ENCODE data around the gene BDH1.

DNA sequence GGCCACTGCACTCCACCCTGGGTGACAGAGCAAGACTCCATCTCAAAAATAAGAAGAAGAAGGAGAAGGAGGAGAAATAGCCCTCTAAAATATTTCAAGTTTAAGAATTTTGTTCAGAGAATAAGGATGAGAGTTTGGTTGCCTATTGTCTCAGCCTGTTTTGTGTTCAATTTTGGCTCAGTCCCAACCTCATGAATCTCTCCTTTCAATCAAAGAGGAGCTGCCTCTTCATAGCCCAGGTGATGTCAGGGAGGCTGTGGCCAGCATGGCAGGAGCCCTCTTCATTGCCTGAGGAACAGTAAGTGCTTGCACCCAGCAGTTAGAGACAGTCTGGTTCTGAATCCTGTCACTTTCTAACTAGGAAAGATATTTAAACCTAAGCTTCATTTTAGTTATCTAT, 55.0 kb downstream of the BDH1 start:
- TF ChIP-seq POLR2AphosphoS5 (IDR thresholded peaks at IDR 0.05; ENCODE audit: borderline replicate concordance, low read depth, low read length) (no peak), EZH2 (IDR thresholded peaks at IDR 0.05) (no peak), FOXP2 (optimal IDR thresholded peaks at IDR 0.05; ENCODE audit: control extremely low read depth, extremely low read length, insufficient read depth) (no peak)
